H9 (cell line): ENCODE measurements around the gene CACNG8. TPM values are rescaled to one million over a fixed set of nuclear protein-coding genes. Genes with fewer than 3 reads are reported as not detected.

Experiments
- DNase-seq: peaks from one replicate; pipeline ENCODE4 v3.0.0-alpha.2; 2017
- H2AFZ ChIP-seq: one replicate; pipeline ENCODE4 v1.6.1; 2013; ENCODE audit warnings: mild to moderate bottlenecking, low read length, control low read depth, moderate library complexity
- H2AK5ac ChIP-seq: 2 replicates; pipeline ENCODE4 v1.6.1; 2013; ENCODE audit warnings: low read length, control low read depth, mixed read lengths; ENCODE audit not compliant: insufficient read length
- H2BK120ac ChIP-seq: one replicate; pipeline ENCODE4 v1.6.1; 2013; ENCODE audit warnings: low read depth, mild to moderate bottlenecking, low read length, control low read depth, inconsistent platforms; ENCODE audit not compliant: poor library complexity, severe bottlenecking
- H2BK12ac ChIP-seq: 2 replicates; pipeline ENCODE4 v1.6.1; 2013; ENCODE audit warnings: low read length, control low read depth, mixed read lengths, low read depth; ENCODE audit not compliant: insufficient read length
- H2BK15ac ChIP-seq: 2 replicates; pipeline ENCODE4 v1.6.1; 2013; ENCODE audit warnings: low read depth, low read length, control low read depth
- H2BK20ac ChIP-seq: one replicate; pipeline ENCODE4 v1.6.1; 2013; ENCODE audit warnings: low read depth, mild to moderate bottlenecking, low read length, control low read depth, inconsistent platforms; ENCODE audit not compliant: poor library complexity, severe bottlenecking
- H2BK5ac ChIP-seq: 2 replicates; pipeline ENCODE4 v1.6.1; 2013; ENCODE audit warnings: low read length, control low read depth, mixed read lengths; ENCODE audit not compliant: insufficient read length
- H3K14ac ChIP-seq: 2 replicates; pipeline ENCODE4 v1.6.1; 2013; ENCODE audit warnings: low read length, control low read depth; ENCODE audit not compliant: insufficient read depth
- H3K18ac ChIP-seq: 2 replicates; pipeline ENCODE4 v1.6.1; 2013; ENCODE audit warnings: low read depth, mild to moderate bottlenecking, mixed read lengths, low read length, control low read depth; ENCODE audit not compliant: insufficient read length
- H3K23ac ChIP-seq: 2 replicates; pipeline ENCODE4 v1.6.1; 2013; ENCODE audit warnings: low read length, control low read depth, mixed read lengths, low read depth; ENCODE audit not compliant: insufficient read length
- H3K23me2 ChIP-seq: 2 replicates; pipeline ENCODE4 v1.6.1; 2013; ENCODE audit warnings: low read depth, mild to moderate bottlenecking, mixed read lengths, low read length, control low read depth; ENCODE audit not compliant: insufficient read length, poor library complexity, severe bottlenecking
- H3K27ac ChIP-seq: 2 replicates; pipeline ENCODE4 v1.5.1; 2013; ENCODE audit warnings: low read length, control low read depth, mixed read lengths, low read depth; ENCODE audit not compliant: insufficient read length
- H3K27me3 ChIP-seq: 2 replicates; pipeline ENCODE4 v1.6.1; 2013; ENCODE audit warnings: low read length, control low read depth, inconsistent platforms; ENCODE audit not compliant: insufficient read depth
- H3K4ac ChIP-seq: 2 replicates; pipeline ENCODE4 v1.6.1; 2013; ENCODE audit warnings: low read depth, mild to moderate bottlenecking, control low read depth, inconsistent platforms, low read length, moderate library complexity
- H3K4me1 ChIP-seq: 2 replicates; pipeline ENCODE4 v1.6.1; 2013; ENCODE audit warnings: low read length, control low read depth, inconsistent platforms; ENCODE audit not compliant: insufficient read depth
- H3K4me2 ChIP-seq: 2 replicates; pipeline ENCODE4 v1.6.1; 2013; ENCODE audit warnings: low read length, control low read depth, mixed read lengths; ENCODE audit not compliant: insufficient read length, insufficient read depth
- H3K56ac ChIP-seq: 2 replicates; pipeline ENCODE4 v1.6.1; 2013; ENCODE audit warnings: low read depth, mild to moderate bottlenecking, mixed read lengths, low read length, control low read depth; ENCODE audit not compliant: insufficient read length
- H3K79me1 ChIP-seq: 2 replicates; pipeline ENCODE4 v1.6.1; 2013; ENCODE audit warnings: low read depth, mild to moderate bottlenecking, moderate library complexity, low read length, control low read depth, inconsistent platforms; ENCODE audit not compliant: insufficient read depth, poor library complexity, severe bottlenecking
- H3K79me2 ChIP-seq: 2 replicates; pipeline ENCODE4 v1.6.1; 2013; ENCODE audit warnings: low read length, control low read depth, inconsistent platforms; ENCODE audit not compliant: insufficient read depth
- H3K9ac ChIP-seq: 2 replicates; pipeline ENCODE4 v1.6.1; 2013; ENCODE audit warnings: low read length, control low read depth, mixed read lengths; ENCODE audit not compliant: insufficient read length; ENCODE audit errors: extremely low read depth
- H3K9me3 ChIP-seq: one replicate; pipeline ENCODE4 v1.6.1; 2013; ENCODE audit warnings: low read depth, low read length, inconsistent platforms; ENCODE audit not compliant: control insufficient read depth
- H3T11ph ChIP-seq: one replicate; pipeline ENCODE4 v1.6.1; 2013; ENCODE audit warnings: mild to moderate bottlenecking, low read length, control low read depth, inconsistent platforms
- H4K20me1 ChIP-seq: one replicate; pipeline ENCODE4 v1.6.1; 2013; ENCODE audit not compliant: control insufficient read depth, insufficient read length, insufficient read depth
- H4K5ac ChIP-seq: 2 replicates; pipeline ENCODE4 v1.6.1; 2013; ENCODE audit warnings: low read depth, mild to moderate bottlenecking, mixed read lengths, low read length, control low read depth; ENCODE audit not compliant: insufficient read length
- H4K8ac ChIP-seq: replicated peaks from 2 replicates; pipeline ENCODE4 v1.6.1; 2013; ENCODE audit warnings: low read length, control low read depth, mixed read lengths, low read depth; ENCODE audit not compliant: insufficient read length
- H4K91ac ChIP-seq: 2 replicates; pipeline ENCODE4 v1.6.1; 2013; ENCODE audit warnings: low read depth, mild to moderate bottlenecking, moderate library complexity, mixed read lengths, low read length, control low read depth; ENCODE audit not compliant: insufficient read length
- H3K27ac Mint-ChIP-seq, 3 experiments: 2 replicates in 2 of 3; 3 replicates in 1 of 3; pipeline ENCODE4 v1.8.0; 2020 to 2021; ENCODE audit warnings: mixed read lengths in 3 of 3, mild to moderate bottlenecking in 1 of 3, moderate library complexity in 1 of 3
- H3K27me3 Mint-ChIP-seq: 2 replicates; pipeline ENCODE4 v1.8.0; 2021; ENCODE audit warnings: low read depth, mild to moderate bottlenecking, moderate library complexity, mixed read lengths
- H3K36me3 Mint-ChIP-seq, 3 experiments: 2 replicates in 2 of 3; 3 replicates in 1 of 3; pipeline ENCODE4 v1.8.0; 2020 to 2021; ENCODE audit warnings: low read depth in 3 of 3, mixed read lengths in 3 of 3; ENCODE audit not compliant: insufficient read depth in 1 of 3
- H3K4me1 Mint-ChIP-seq, 2 experiments: 2 replicates each; pipeline ENCODE4 v1.8.0; 2020; ENCODE audit warnings: mixed read lengths in 2 of 2
- H3K4me3 Mint-ChIP-seq, 2 experiments: 2 replicates in 1 of 2; 3 replicates in 1 of 2; pipeline ENCODE4 v1.8.0; 2020 to 2021; ENCODE audit warnings: mild to moderate bottlenecking in 2 of 2, mixed read lengths in 2 of 2, moderate library complexity in 1 of 2
- H3K9me3 Mint-ChIP-seq, 2 experiments: 2 replicates in 1 of 2; 3 replicates in 1 of 2; pipeline ENCODE4 v1.8.0; 2020; ENCODE audit warnings: mild to moderate bottlenecking in 2 of 2, mixed read lengths in 2 of 2, moderate library complexity in 1 of 2
- WGBS: extraction: QIAGEN DNeasy Blood & Tissue Kit; methylation state at CpG from one replicate; pipeline ENCODE4 v1.1.7; 2013; ENCODE audit warnings: missing lambda C conversion rate, low lambda C conversion rate, mixed read lengths; ENCODE audit not compliant: insufficient read length; ENCODE audit errors: extremely low coverage; 5-methylcytosine and 5-hydroxymethylcytosine counted together
- total RNA-seq: library from RNA; stranded (reverse); gene quantifications from 2 replicates; pipeline ENCODE4 v1.2.1, GENCODE V29; 2021
- TF ChIP-seq, protein P1 (sequence below): fragments of 200-600 bp; sonication (generic); conservative IDR thresholded peaks from 3 replicates; pipeline ENCODE4 v1.8.0; 2021; ENCODE audit warnings: antibody characterized with exemption, mild to moderate bottlenecking

Gene CACNG8
- total RNA-seq, 1 experiment from 2014 or later, result 7.1 TPM

GRCh38 chr19:54013866-54014265 is 51.1 kb downstream of the CACNG8 start:
- Mint-ChIP-seq H3K27ac (no peak overlapping the region; a peak in 1 of 7 replicates), H3K9me3 (peaks cover 3 to 9% of the 10 kb centered on the region in 2 experiments; a peak in 3 of 5 replicates), H3K4me3 (no peak overlapping the region), H3K36me3 (no peaks in the 10 kb centered on the region), H3K27me3 (peaks cover 25% of the 10 kb centered on the region), H3K4me1 (peaks cover 12 to 21% of the 10 kb centered on the region in 2 experiments)
- H3K4me2 ChIP-seq, result no peak overlapping the region
- H3K9ac ChIP-seq, result no peak overlapping the region
- no CpG with 5 or more reads among the region's 8 CpGs for WGBS
- H3K18ac ChIP-seq, result no peak overlapping the region
- no peaks in the 10 kb centered on the region for H3K23me2 ChIP-seq
- H3K56ac ChIP-seq, result no peak overlapping the region
- no peak overlapping the region for H2BK120ac ChIP-seq
- H3K79me2 ChIP-seq, result no peaks in the 10 kb centered on the region
- H3K14ac ChIP-seq, result no peak overlapping the region
- no peak overlapping the region for H2AK5ac ChIP-seq
- H4K91ac ChIP-seq, result no peak overlapping the region
- no peaks in the 10 kb centered on the region for H3K79me1 ChIP-seq
- H3K4me1 ChIP-seq, result no peaks in the 10 kb centered on the region; the same call in 1 of the 2 replicates
- no peaks in the 10 kb centered on the region for H3K9me3 ChIP-seq
- H3K27ac ChIP-seq, result no peak overlapping the region
- H4K8ac ChIP-seq, result no peak overlapping the region
- no peak overlapping the region for H2BK5ac ChIP-seq
- no peak overlapping the region for H2BK20ac ChIP-seq
- H3K4ac ChIP-seq, result no peak overlapping the region
- no peak overlapping the region for H4K5ac ChIP-seq
- H3T11ph ChIP-seq, result no peak overlapping the region
- no peak overlapping the region for H2AFZ ChIP-seq
- DNase-seq, result no peak
- H2BK15ac ChIP-seq, result no peak overlapping the region
- H4K20me1 ChIP-seq, result no peaks in the 10 kb centered on the region
- TF ChIP-seq, protein P1, sequence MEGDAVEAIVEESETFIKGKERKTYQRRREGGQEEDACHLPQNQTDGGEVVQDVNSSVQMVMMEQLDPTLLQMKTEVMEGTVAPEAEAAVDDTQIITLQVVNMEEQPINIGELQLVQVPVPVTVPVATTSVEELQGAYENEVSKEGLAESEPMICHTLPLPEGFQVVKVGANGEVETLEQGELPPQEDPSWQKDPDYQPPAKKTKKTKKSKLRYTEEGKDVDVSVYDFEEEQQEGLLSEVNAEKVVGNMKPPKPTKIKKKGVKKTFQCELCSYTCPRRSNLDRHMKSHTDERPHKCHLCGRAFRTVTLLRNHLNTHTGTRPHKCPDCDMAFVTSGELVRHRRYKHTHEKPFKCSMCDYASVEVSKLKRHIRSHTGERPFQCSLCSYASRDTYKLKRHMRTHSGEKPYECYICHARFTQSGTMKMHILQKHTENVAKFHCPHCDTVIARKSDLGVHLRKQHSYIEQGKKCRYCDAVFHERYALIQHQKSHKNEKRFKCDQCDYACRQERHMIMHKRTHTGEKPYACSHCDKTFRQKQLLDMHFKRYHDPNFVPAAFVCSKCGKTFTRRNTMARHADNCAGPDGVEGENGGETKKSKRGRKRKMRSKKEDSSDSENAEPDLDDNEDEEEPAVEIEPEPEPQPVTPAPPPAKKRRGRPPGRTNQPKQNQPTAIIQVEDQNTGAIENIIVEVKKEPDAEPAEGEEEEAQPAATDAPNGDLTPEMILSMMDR, result no peak
- H3K27me3 ChIP-seq, result no peaks in the 10 kb centered on the region
- H3K23ac ChIP-seq, result no peak overlapping the region
- peak overlapping the region; percentile 1 for H2BK12ac ChIP-seq
